Transverse colon (tissue), 4 donors: ENCODE results near the gene IGF2BP3. TPM values are rescaled to one million over a fixed set of nuclear protein-coding genes. Genes with fewer than 3 reads are reported as not detected.

Experiments used
- DNase-seq: peaks from one replicate; pipeline ENCODE4 v3.0.0-alpha.2; 2019
- H3K27ac ChIP-seq, 4 donors: fragments of 200-600 bp; sonication (generic); 2 replicates each; pipeline ENCODE4 v1.5.1; 2016 to 2018; ENCODE audit warnings: inconsistent platforms in 4 of 4
- H3K27me3 ChIP-seq: fragments of 200-600 bp; sonication (generic); 2 replicates; pipeline ENCODE4 v1.5.1; 2017; ENCODE audit warnings: inconsistent platforms
- H3K36me3 ChIP-seq, 4 donors: fragments of 200-600 bp; sonication (generic); 2 replicates each; pipeline ENCODE4 v1.5.1; 2017 to 2019; ENCODE audit warnings: inconsistent platforms in 4 of 4
- H3K4me1 ChIP-seq, 4 donors: fragments of 200-600 bp; sonication (generic); 2 replicates each; pipeline ENCODE4 v1.5.1; 2017 to 2020; ENCODE audit warnings: inconsistent platforms in 4 of 4
- H3K4me3 ChIP-seq, 4 donors: fragments of 200-600 bp; sonication (generic); 1 replicate in 1 of 4; 2 replicates in 3 of 4; pipeline versions ENCODE4 v1.5.1 to v1.6.1; 2017 to 2019; ENCODE audit warnings: inconsistent platforms in 4 of 4
- H3K9me3 ChIP-seq, 2 donors: fragments of 200-600 bp; sonication (generic); 2 replicates each; pipeline ENCODE4 v1.5.1; 2017 to 2019; ENCODE audit warnings: inconsistent platforms in 2 of 2
- CTCF ChIP-seq, 5 experiments: fragments of 200-600 bp in 3 of 5; fragments of 450-650 bp in 2 of 5; sonication (generic) in 3 of 5; IDR thresholded peaks; 1 replicate in 2 of 5; 2 replicates in 3 of 5; pipeline ENCODE4 v1.5.1; 2016 to 2017; ENCODE audit warnings: antibody characterized with exemption in 5 of 5, inconsistent platforms in 3 of 5, mild to moderate bottlenecking in 2 of 5, moderate library complexity in 1 of 5
- EP300 ChIP-seq: sonication (generic); formaldehyde crosslinking; IDR thresholded peaks from one replicate; pipeline ENCODE4 v1.6.1; 2017; ENCODE audit warnings: antibody characterized with exemption, low read depth
- POLR2A ChIP-seq: fragments of 450-650 bp; IDR thresholded peaks from one replicate; pipeline ENCODE4 v1.6.1; 2016; ENCODE audit warnings: antibody characterized with exemption, mild to moderate bottlenecking, moderate library complexity
- POLR2AphosphoS5 ChIP-seq, 3 donors: sonication (generic); formaldehyde crosslinking; IDR thresholded peaks; one replicate each; pipeline ENCODE4 v1.6.1; 2016; ENCODE audit warnings: antibody characterized with exemption in 3 of 3
- WGBS, 2 donors: methylation state at CpG; one replicate each; pipeline ENCODE4 v1.1.5; 2018; ENCODE audit warnings: low coverage in 1 of 2; 5-methylcytosine and 5-hydroxymethylcytosine counted together
- in situ Hi-C, 4 donors: fragments of 200-750 bp; cut with MboI; loops; one replicate each; pipeline versions ENCODE4 v1.15.0 to v1.15.1; 2017; ENCODE audit warnings: low sequenced_read_pairs in 3 of 4, low pct_ligation_motif_present in 1 of 4, low pct_unique_long_range_greater_than_20kb in 1 of 4
- intact Hi-C: fragments of 100-400 bp; cut with DNase I; formaldehyde crosslinking; loops from one replicate; pipeline ENCODE4 v1.15.1; 2023; ENCODE audit warnings: low total_unique reads
- total RNA-seq, 4 donors: library from RNA; depleted of rRNA; stranded (reverse); fragments of >200 nt; gene quantifications; one replicate each; pipeline ENCODE4 v1.1.0, GENCODE V29; 2016

Gene IGF2BP3
- total RNA-seq, 4 donors from 2014 or later: 0.41 to 0.64 TPM; not detected in 2

GRCh38 chr7:23387583-23387982, 82.7 kb downstream of the IGF2BP3 start:
- Histone ChIP-seq H3K27ac (no peak overlapping the region), H3K36me3 (no peaks in the 10 kb centered on the region), H3K4me1 (no peaks in the 10 kb centered on the region), H3K4me3 (no peak overlapping the region), H3K27me3 (no peaks in the 10 kb centered on the region), H3K9me3 (no peaks in the 10 kb centered on the region)
- in situ Hi-C loops: no loop called here
- 83 to 100% methylated on average over 1 of the region's 1 CpG for WGBS, 2 donors
- TF ChIP-seq CTCF (IDR thresholded peaks at IDR 0.05): no peak
- no peak for TF ChIP-seq POLR2AphosphoS5 (IDR thresholded peaks at IDR 0.05)
- no peak for TF ChIP-seq EP300
- no peak for TF ChIP-seq POLR2A
- no peak for DNase-seq
- intact Hi-C loops: no loop called here

GRCh38 chr7:23385140-23385539, 85.2 kb downstream of the IGF2BP3 start:
- Histone ChIP-seq H3K4me3 (no peak overlapping the region), H3K27me3 (no peaks in the 10 kb centered on the region), H3K9me3 (no peaks in the 10 kb centered on the region), H3K27ac (no peak overlapping the region), H3K36me3 (no peaks in the 10 kb centered on the region), H3K4me1 (no peaks in the 10 kb centered on the region)
- TF ChIP-seq POLR2A: no peak
- no peak for TF ChIP-seq POLR2AphosphoS5 (IDR thresholded peaks at IDR 0.05)
- no peak for TF ChIP-seq CTCF (IDR thresholded peaks at IDR 0.05)
- TF ChIP-seq EP300: no peak
- in situ Hi-C loops (no loop called here), intact Hi-C loops (no loop called here)
- DNase-seq: no peak
- 88 to 90% methylated on average over 1 of the region's 1 CpG for WGBS, 2 donors

GRCh38 chr7:23383225-23383624, 87.1 kb downstream of the IGF2BP3 start:
- Histone ChIP-seq H3K9me3 (no peaks in the 10 kb centered on the region), H3K27ac (no peak overlapping the region), H3K27me3 (no peaks in the 10 kb centered on the region), H3K4me1 (no peaks in the 10 kb centered on the region), H3K36me3 (no peaks in the 10 kb centered on the region), H3K4me3 (no peak overlapping the region)
- TF ChIP-seq CTCF (IDR thresholded peaks at IDR 0.05): no peak
- TF ChIP-seq POLR2AphosphoS5 (IDR thresholded peaks at IDR 0.05): no peak
- TF ChIP-seq EP300: no peak
- no peak for TF ChIP-seq POLR2A
- 80 to 100% methylated on average over 2 of the region's 2 CpGs for WGBS, 2 donors
- intact Hi-C loops (no loop called here), in situ Hi-C loops (no loop called here)
- DNase-seq: no peak

GRCh38 chr7:23380961-23381360, 89.3 kb downstream of the IGF2BP3 start:
- intact Hi-C loops (no loop called here), in situ Hi-C loops (no loop called here)
- WGBS, 2 donors: 61 to 100% methylated on average over 3 of the region's 3 CpGs
- Histone ChIP-seq H3K4me1 (no peaks in the 10 kb centered on the region), H3K4me3 (no peak overlapping the region), H3K27ac (no peak overlapping the region), H3K9me3 (no peaks in the 10 kb centered on the region), H3K27me3 (no peaks in the 10 kb centered on the region), H3K36me3 (no peaks in the 10 kb centered on the region)
- TF ChIP-seq POLR2AphosphoS5 (IDR thresholded peaks at IDR 0.05): no peak
- no peak for TF ChIP-seq POLR2A
- no peak for TF ChIP-seq EP300
- no peak for TF ChIP-seq CTCF (IDR thresholded peaks at IDR 0.05)
- DNase-seq: no peak
